Colon (tissue), 2 donors: Measurements from ENCODE around the gene DBI.

ENCODE experiments used
- FAIRE-seq: peaks from 2 replicates; lab custom pipeline; 2012; peaks lifted over from hg19 to GRCh38; lab: Jason Lieb, UNC
- donor health status: control.
- donor health status: control.

DBI gene

GRCh38 chr2:119366649-119367471 lies at the start of gene DBI, which contains the start of gene C2orf76:
TSS of gene DBI (plus strand) at chr2:119366977. CDS start at chr2:119367052, 75 bp downstream.
TSS of gene C2orf76 (minus strand) at chr2:119366834. CDS start at chr2:119339959, 26,875 bp downstream.
- no peak for FAIRE-seq

- FAIRE-seq = no peak
Observed at GRCh38 chr2:119317554-119317953, 49.2 kb upstream of the DBI start.

- FAIRE-seq = no peak
Observed at GRCh38 chr2:119319593-119319992, 47.2 kb upstream of the DBI start.

DNA sequence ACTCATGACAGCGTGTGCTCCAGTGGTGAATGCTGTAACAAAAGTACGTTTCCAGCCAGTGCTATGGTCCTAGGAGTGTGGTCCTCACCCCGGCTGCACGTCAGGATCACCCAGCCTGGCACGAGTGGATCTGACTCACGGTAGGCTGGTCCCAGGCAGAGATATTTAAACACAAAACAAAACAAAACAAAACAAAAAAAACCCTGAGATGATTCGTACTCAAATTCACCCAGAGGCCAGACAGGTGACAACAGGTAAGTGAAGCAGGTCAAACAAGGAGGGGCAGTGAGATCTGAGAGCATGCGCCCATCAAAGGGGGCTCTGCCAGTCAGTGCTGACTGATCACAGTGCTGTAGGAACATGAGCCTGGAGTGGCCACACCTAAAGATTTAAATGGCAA lies 43.3 kb upstream of the DBI start:
- FAIRE-seq = no peak

DNA sequence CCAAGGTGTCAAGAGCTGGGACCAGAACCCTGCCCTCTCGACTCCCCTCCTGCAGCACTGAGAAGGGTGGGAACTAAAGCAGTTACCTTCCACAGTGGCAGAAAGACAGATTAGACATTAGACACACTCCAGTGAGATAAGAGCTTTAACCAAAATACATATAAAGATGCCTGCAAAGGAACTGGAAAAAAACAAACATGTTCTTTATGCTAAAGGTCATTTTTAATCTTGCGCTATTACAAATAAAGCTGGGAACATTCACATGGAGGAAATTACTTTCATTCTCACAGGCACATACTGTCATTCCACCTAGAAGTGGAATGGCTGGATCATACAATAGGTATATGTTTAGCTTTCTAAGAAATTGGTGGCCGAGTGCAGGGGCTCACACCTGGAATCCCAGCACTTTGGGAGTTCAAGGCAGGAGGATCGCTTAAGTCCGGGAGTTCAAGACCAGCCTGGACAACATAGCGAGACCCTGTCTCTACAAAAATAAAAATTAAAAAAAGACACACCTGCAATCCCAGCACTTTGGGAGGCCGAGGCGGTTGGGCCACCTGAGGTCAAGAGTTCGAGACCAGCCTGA lies 42.0 kb upstream of the DBI start:
- no peak for FAIRE-seq

- FAIRE-seq = no peak
Observed at GRCh38 chr2:119326938-119327337, 39.8 kb upstream of the DBI start.

DNA sequence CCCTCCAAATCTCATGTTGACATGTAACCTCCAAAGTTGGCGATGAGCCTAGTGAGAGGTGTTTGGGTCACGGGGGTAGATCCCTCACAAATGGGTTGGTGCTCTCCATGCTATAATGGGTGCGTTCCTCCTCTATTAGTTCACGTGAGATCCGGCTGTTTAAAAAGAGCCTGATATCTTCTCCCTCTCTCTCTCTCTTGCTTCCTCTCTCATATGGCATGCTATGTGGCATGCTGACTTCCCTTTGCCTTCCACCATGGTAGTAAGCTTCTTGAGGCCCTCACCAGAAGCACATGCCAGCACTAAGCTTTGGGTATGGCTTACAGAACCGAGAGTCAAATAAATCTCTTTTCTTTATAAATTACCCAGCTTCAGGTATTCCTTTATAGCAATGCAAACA lies 39.3 kb upstream of the DBI start:
- no peak for FAIRE-seq

DNA sequence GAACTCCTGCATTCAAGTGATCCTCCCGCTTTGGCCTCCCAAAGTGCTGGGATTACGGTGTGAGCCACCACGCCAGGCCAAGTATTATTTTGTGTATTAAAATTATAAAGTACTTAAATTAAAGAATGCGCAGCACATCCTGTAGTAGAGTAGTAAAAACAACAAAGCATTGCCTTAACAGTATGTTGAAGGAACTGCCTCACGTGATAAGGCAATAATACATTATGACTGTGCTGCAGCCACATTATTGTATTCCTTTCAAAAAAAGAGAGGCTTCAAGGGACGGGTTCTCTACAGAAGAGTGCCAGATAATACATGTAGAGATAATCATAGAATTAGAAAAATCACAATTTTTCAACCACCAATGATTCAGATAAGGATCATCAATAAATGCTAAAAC lies 33.8 kb upstream of the DBI start:
- no peak for FAIRE-seq

DNA sequence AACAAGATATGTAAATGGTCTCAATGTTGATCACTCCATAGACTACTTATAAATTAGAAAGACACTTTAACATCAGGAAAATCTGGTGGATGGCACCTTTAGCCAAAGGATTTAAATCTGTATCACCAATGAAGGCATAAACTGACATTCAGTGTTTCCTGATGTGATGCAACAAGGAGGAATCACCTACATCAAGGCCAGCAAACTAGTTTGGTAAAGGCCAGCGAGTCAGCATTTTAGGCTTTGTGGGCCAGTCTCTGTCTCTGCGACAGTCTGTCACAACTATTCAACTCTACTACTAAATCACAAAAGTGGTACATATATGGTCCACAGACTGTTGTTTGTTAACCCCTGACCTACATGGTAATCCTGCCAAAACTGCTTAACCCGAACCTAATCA lies 33.4 kb upstream of the DBI start:
- no peak for FAIRE-seq

- FAIRE-seq = no peak
Observed at GRCh38 chr2:119333833-119334232, 32.9 kb upstream of the DBI start.

GRCh38 chr2:119337749-119338148 lies 29.0 kb upstream of the DBI start:
- no peak for FAIRE-seq

GRCh38 chr2:119338272-119338671 lies 28.5 kb upstream of the DBI start:
- FAIRE-seq = no peak

DNA sequence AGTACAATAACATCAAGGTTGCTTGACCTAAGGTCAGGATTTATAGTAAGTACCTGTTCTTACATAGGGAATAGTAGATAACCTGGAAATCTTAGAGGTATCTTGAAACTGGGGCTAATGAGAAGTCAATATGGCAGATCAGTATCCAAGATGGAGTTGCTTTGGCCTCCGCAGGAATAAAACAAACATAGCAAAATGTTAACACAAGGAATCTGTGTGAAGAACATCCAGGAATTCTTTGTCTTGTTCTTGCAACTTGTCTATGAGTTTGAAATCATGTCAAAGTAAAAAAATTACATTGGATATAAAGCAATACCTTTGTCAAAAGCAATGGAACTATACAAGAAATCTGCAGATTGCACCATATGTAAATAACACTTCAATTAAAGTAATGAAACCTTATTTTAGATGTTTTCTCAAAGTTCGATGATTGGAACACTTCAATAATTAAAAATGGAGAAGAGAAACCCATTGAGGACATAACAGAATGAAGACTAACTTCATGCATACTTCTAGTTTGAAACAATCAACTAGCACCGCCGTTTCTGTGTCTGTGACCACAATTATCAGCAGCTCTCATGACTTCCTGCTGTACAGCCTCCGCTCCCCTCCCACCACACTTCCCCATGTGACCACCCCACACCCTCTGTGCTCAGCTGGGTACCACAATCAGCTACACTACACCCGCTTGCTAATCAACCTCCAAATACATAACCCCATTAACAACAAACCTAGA lies 27.8 kb upstream of the DBI start:
- FAIRE-seq = no peak

DNA sequence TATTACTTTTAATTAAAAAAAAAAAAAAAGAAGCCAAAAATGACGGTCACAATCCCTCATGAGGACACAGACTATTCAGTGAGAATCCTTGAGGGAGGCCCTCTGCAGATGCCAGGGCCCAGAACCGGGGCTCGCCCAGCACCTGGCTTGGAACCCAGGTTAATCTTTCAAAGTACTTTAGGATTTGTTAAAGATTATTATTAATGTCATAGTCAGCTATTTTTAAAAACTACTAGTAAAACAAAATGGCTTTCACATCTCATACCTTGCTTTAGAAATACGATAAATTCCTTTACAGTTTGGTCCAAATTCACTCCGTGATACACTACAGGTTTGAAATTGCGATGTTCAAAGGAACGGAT lies 27.2 kb upstream of the DBI start:
- no peak for FAIRE-seq

GRCh38 chr2:119341684-119342083 lies 25.1 kb upstream of the DBI start:
- no peak for FAIRE-seq

- no peak for FAIRE-seq
Observed at GRCh38 chr2:119349289-119349688, 17.5 kb upstream of the DBI start.

- FAIRE-seq = no peak
Observed at GRCh38 chr2:119350311-119350998, 16.3 kb upstream of the DBI start.

- no peak for FAIRE-seq
Observed at GRCh38 chr2:119352357-119352756, 14.4 kb upstream of the DBI start.

DNA sequence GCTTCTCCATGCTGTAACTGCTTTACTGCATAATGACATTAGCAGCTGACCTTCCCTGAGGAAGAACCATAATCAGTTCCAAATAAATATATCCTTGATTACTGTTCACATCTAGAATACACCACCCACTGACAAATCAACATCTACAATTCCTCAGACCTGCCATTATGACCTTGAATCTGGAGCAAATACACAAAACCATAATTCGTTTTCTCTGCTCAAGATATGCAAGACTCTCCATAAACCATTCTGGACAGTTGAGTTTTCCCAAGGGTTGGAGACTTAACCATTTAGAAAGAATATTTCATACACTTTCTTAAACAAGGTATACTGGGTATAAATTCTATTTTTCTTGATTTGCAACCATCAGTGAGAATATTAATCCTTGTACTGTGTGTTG lies 11.9 kb upstream of the DBI start:
- no peak for FAIRE-seq

GRCh38 chr2:119359774-119360173 lies 7.0 kb upstream of the DBI start:
- no peak for FAIRE-seq

GRCh38 chr2:119360423-119360966 lies 6.3 kb upstream of the DBI start:
- FAIRE-seq = no peak

DNA sequence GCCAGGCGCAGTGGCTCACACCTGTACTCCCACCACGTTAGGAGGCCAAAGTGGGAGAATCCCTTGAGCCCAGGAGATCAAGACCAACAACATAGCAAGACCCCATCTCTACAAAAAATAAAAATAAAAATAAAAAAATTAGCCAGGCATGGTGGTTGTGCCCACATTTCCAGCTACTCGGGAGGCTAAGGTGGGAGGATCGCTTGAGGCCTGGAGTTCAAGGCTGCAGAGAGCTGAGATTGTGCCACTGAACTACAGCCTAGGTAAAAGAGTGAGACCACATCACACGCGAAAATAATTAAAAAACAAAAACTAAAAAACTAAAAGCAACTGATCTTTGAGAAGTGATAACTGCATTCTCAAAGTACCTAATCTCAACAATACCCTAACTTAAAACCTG lies 2.0 kb upstream of the DBI start:
- FAIRE-seq = no peak
